Testis (tissue), 2 donors: ENCODE results near the gene ROR2.
"Not testable (repeated sequence)": the region's sequence is repeated elsewhere in the genome, so short reads cannot be mapped to it uniquely, and the experiment has no call there.

Experiments
- CTCF ChIP-seq, 3 experiments: fragments of 450-650 bp in 2 of 3; fragments of 200-600 bp in 1 of 3; sonication (generic) in 1 of 3; IDR thresholded peaks; one replicate each; pipeline ENCODE4 v1.5.1; 2016 to 2019; ENCODE audit warnings: antibody characterized with exemption in 3 of 3, mild to moderate bottlenecking in 2 of 3, moderate library complexity in 1 of 3
- POLR2A ChIP-seq: fragments of 450-650 bp; IDR thresholded peaks from one replicate; pipeline ENCODE4 v1.6.1; 2017; ENCODE audit warnings: antibody characterized with exemption, mild to moderate bottlenecking, moderate library complexity

DNA sequence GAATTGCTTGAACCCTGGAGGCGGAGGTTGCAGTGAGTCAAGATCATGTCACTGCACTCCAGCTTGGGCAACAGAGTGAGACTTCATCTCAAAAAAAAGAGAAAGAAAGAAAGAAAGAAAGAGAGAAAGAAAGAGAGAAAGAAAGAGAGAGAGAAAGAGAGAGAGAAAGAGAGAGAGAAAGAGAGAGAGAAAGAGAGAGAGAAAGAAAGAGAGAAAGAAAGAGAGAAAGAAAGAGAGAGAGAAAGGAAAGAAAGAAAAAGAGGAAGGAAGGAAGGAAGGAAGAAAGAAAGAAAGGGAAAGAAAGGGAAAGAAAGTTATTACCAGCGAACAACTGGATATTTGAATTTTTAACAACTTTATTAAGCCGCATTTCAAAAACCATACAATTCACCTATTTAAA is 327.9 kb downstream of the ROR2 start:
- not testable (repeated sequence) for TF ChIP-seq POLR2A; CTCF (IDR thresholded peaks at IDR 0.05)
